GM12801 (cell line): ENCODE results near the gene IL16.

Experiments used
- CTCF ChIP-seq: IDR thresholded peaks from one replicate; pipeline ENCODE4 v1.5.1; 2011; ENCODE audit warnings: control low read depth; ENCODE audit not compliant: insufficient read length; ENCODE audit errors: extremely low read depth

IL16 gene

GRCh38 chr15:81215531-81215930 lies 18.9 kb downstream of the IL16 start:
- no peak for TF ChIP-seq CTCF

- TF ChIP-seq CTCF, result no peak
Observed at GRCh38 chr15:81215983-81216382, 19.3 kb downstream of the IL16 start.

GRCh38 chr15:81216422-81216821 lies 19.7 kb downstream of the IL16 start:
- no peak for TF ChIP-seq CTCF

- no peak for TF ChIP-seq CTCF
Observed at GRCh38 chr15:81221449-81221848, 24.8 kb downstream of the IL16 start.

GRCh38 chr15:81222007-81222406 lies 25.3 kb downstream of the IL16 start:
- no peak for TF ChIP-seq CTCF

GRCh38 chr15:81223346-81223971 lies 26.8 kb downstream of the IL16 start:
- TF ChIP-seq CTCF, result no peak

GRCh38 chr15:81224232-81224631 lies 27.6 kb downstream of the IL16 start:
- TF ChIP-seq CTCF, result no peak
